KMS-11 (cell line): Measurements from ENCODE around the gene CAST.

Experiments
- H2AFZ ChIP-seq: fragments of 200-600 bp; sonication (generic); 2 replicates; pipeline ENCODE4 v1.6.1; 2016; ENCODE audit warnings: antibody characterized with exemption, mixed run types, low read depth
- H3K27ac ChIP-seq: fragments of 200-600 bp; sonication (generic); 2 replicates; pipeline ENCODE4 v1.6.1; 2016; ENCODE audit warnings: mild to moderate bottlenecking, mixed run types
- H3K27me3 ChIP-seq: fragments of 200-600 bp; sonication (generic); 2 replicates; pipeline ENCODE4 v1.6.1; 2017; ENCODE audit warnings: mild to moderate bottlenecking, low read depth, mixed run types, moderate library complexity; ENCODE audit not compliant: insufficient read depth
- H3K36me3 ChIP-seq: fragments of 200-600 bp; sonication (generic); 2 replicates; pipeline ENCODE4 v1.6.1; 2017; ENCODE audit warnings: mild to moderate bottlenecking, mixed run types; ENCODE audit not compliant: insufficient read depth
- H3K4me1 ChIP-seq: fragments of 200-600 bp; sonication (generic); 2 replicates; pipeline ENCODE4 v1.6.1; 2016; ENCODE audit warnings: mild to moderate bottlenecking, low read depth, mixed run types; ENCODE audit not compliant: poor library complexity, severe bottlenecking
- H3K4me2 ChIP-seq: fragments of 200-600 bp; sonication (generic); 2 replicates; pipeline ENCODE4 v1.7.0; 2016; ENCODE audit warnings: mild to moderate bottlenecking, mixed run types
- H3K4me3 ChIP-seq: fragments of 200-600 bp; sonication (generic); IDR thresholded peaks from 2 replicates; pipeline ENCODE4 v1.6.1; 2017; ENCODE audit warnings: low read depth, low read length, mixed read lengths; ENCODE audit not compliant: insufficient read depth
- H3K79me2 ChIP-seq: fragments of 200-600 bp; sonication (generic); 2 replicates; pipeline ENCODE4 v1.6.1; 2016; ENCODE audit warnings: low read depth, mixed run types; ENCODE audit not compliant: insufficient read depth
- H3K9ac ChIP-seq: fragments of 200-600 bp; sonication (generic); 2 replicates; pipeline ENCODE4 v1.6.1; 2016; ENCODE audit warnings: mild to moderate bottlenecking, mixed run types
- H4K20me1 ChIP-seq: fragments of 200-600 bp; sonication (generic); 2 replicates; pipeline ENCODE4 v1.6.1; 2016; ENCODE audit warnings: mild to moderate bottlenecking, mixed run types; ENCODE audit not compliant: insufficient read depth
- CTCF ChIP-seq: fragments of 200-600 bp; sonication (generic); conservative IDR thresholded peaks from 2 replicates; pipeline ENCODE4 v1.6.1; 2017; ENCODE audit warnings: low read depth, mild to moderate bottlenecking, antibody characterized with exemption, low read length, moderate library complexity, mixed read lengths

The CAST gene

GRCh38 chr5:96655085-96655484 lies 7.1 kb upstream of the CAST start:
- H3K4me3 ChIP-seq = no peak overlapping the region
- H3K27me3 ChIP-seq = no peaks in the 10 kb centered on the region
- H3K4me1 ChIP-seq = peaks cover 75% of the 10 kb centered on the region

DNA sequence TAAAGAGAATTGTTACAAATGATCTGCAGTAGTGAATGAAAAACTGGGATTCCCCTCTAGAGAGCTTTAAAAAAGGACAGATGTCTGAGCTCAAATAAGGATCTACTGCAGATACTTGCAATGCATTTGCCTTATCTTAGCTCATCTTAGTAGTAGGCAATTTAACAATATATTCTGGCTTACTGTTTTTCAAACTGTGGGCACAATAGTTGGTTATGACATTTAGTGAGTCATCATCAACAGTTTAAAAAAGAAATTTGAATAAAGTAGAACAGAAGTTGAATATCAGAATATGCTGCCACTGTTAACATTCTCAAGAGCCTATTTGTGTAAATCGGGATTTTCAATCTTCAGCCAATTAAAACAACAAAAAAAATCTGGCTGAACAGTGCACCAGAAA lies 6.7 kb upstream of the CAST start:
- Histone ChIP-seq H3K4me2 (peak overlapping the region; percentile 3; the same call in 1 of the 2 replicates), H2AFZ (no peak overlapping the region), H3K4me3 (no peak overlapping the region), H3K27me3 (no peaks in the 10 kb centered on the region), H3K4me1 (peaks cover 75% of the 10 kb centered on the region), H3K27ac (no peak overlapping the region), H4K20me1 (no peaks in the 10 kb centered on the region), H3K79me2 (no peaks in the 10 kb centered on the region), H3K36me3 (no peaks in the 10 kb centered on the region), H3K9ac (no peak overlapping the region)
- no peak for TF ChIP-seq CTCF

More at GRCh38 chr5:96655085-96655484, 7.1 kb upstream of the CAST start:
- no peaks in the 10 kb centered on the region for H3K36me3 ChIP-seq
- no peaks in the 10 kb centered on the region for H3K79me2 ChIP-seq
- H4K20me1 ChIP-seq = no peaks in the 10 kb centered on the region
- no peak for TF ChIP-seq CTCF
- no peak overlapping the region for H3K9ac ChIP-seq
- no peak overlapping the region for H3K27ac ChIP-seq
- no peak overlapping the region for H2AFZ ChIP-seq
- no peak overlapping the region for H3K4me2 ChIP-seq

- Histone ChIP-seq H2AFZ (0 out of 2 replicates have a peak overlapping the region, but pooled peaks have one; percentile 5), H3K27me3 (no peaks in the 10 kb centered on the region), H3K4me2 (peak overlapping the region; percentile 85), H3K4me3 (no peak overlapping the region), H4K20me1 (no peaks in the 10 kb centered on the region), H3K4me1 (peaks cover 80% of the 10 kb centered on the region), H3K27ac (peak overlapping the region; percentile 4; the same call in 1 of the 2 replicates), H3K36me3 (no peaks in the 10 kb centered on the region), H3K9ac (no peak overlapping the region), H3K79me2 (no peaks in the 10 kb centered on the region)
- TF ChIP-seq CTCF = no peak
Observed at GRCh38 chr5:96657068-96657467, 5.1 kb upstream of the CAST start.

- no peak for TF ChIP-seq CTCF
- H3K36me3 ChIP-seq = no peaks in the 10 kb centered on the region
- H3K79me2 ChIP-seq = peaks cover 5% of the 10 kb centered on the region
- no peak overlapping the region for H2AFZ ChIP-seq
- no peak overlapping the region for H3K27ac ChIP-seq
- H3K4me2 ChIP-seq = no peak overlapping the region
- no peak overlapping the region for H3K9ac ChIP-seq
- H3K4me1 ChIP-seq = peaks cover 78% of the 10 kb centered on the region
- H4K20me1 ChIP-seq = no peaks in the 10 kb centered on the region; the same call in 1 of the 2 replicates
- H3K27me3 ChIP-seq = no peaks in the 10 kb centered on the region
- no peak overlapping the region for H3K4me3 ChIP-seq
Observed at GRCh38 chr5:96658272-96658671, 3.9 kb upstream of the CAST start.
